DND-41 (cell line): ENCODE results near the gene ST6GALNAC4.

Experiments used
- EZH2 ChIP-seq: IDR thresholded peaks from 3 replicates; pipeline ENCODE4 v1.6.1; 2012; ENCODE audit warnings: borderline replicate concordance, low read depth, mild to moderate bottlenecking, moderate library complexity, low read length, inconsistent platforms; ENCODE audit not compliant: severe bottlenecking
- TF ChIP-seq, protein P1 (sequence below): IDR thresholded peaks from 2 replicates; pipeline ENCODE4 v1.5.1; 2012; ENCODE audit warnings: borderline replicate concordance, low read length, moderate library complexity, mild to moderate bottlenecking; ENCODE audit not compliant: poor library complexity, severe bottlenecking; ENCODE audit errors: extremely low read depth

DNA sequence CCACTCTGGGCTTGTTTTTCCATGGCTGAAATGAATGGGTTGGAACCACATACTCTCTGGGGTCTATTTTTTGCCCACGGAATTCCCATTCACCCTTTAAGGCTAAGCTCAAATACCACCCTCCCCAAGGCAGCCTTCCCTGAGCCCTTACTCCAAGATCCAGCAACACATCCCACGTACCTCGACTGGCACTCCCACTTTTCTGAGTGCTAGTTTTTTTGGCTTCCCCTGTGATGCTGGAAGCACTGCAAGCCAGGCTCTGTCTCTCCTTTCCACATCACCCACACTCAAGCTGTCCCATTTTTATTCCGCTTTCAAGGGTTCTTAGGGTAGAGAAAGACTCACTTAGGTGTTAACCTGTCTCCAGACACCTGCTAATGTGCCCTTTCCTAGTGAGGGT lies 23.4 kb downstream of the ST6GALNAC4 start:
- no peak for TF ChIP-seq EZH2
- TF ChIP-seq, protein P1, sequence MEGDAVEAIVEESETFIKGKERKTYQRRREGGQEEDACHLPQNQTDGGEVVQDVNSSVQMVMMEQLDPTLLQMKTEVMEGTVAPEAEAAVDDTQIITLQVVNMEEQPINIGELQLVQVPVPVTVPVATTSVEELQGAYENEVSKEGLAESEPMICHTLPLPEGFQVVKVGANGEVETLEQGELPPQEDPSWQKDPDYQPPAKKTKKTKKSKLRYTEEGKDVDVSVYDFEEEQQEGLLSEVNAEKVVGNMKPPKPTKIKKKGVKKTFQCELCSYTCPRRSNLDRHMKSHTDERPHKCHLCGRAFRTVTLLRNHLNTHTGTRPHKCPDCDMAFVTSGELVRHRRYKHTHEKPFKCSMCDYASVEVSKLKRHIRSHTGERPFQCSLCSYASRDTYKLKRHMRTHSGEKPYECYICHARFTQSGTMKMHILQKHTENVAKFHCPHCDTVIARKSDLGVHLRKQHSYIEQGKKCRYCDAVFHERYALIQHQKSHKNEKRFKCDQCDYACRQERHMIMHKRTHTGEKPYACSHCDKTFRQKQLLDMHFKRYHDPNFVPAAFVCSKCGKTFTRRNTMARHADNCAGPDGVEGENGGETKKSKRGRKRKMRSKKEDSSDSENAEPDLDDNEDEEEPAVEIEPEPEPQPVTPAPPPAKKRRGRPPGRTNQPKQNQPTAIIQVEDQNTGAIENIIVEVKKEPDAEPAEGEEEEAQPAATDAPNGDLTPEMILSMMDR, result no peak
